GM21367 (cell line): ENCODE measurements around the gene CD1C.
"Not testable (repeated sequence)": the region's sequence is repeated elsewhere in the genome, so short reads cannot be mapped to it uniquely, and the experiment has no call there.

Experiments
- ATAC-seq: cut with Tn5 transposase; IDR thresholded peaks from one replicate; pipeline ENCODE4 v1.9.1; 2021; ENCODE audit not compliant: unreplicated experiment

The CD1C gene

DNA sequence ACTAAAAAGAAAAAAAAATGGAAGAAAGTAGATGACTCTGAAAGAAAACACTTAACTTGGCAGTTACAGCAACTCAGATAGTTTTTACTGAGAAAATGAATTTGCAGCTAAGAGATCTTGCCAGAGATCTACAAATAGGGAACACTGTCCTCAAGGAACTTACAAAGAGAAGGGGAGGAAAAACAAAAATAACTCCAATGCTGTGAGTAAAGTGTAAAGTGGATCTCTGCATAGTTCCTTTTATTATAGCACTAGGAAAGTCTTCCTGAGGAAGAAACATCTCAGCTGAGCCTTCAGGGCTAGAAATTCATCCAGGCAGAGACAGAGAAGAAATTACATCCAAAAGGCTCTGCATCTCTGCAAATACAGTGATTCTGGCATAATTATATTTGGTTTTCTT lies 37.8 kb downstream of the CD1C start:
- no peak for ATAC-seq

DNA sequence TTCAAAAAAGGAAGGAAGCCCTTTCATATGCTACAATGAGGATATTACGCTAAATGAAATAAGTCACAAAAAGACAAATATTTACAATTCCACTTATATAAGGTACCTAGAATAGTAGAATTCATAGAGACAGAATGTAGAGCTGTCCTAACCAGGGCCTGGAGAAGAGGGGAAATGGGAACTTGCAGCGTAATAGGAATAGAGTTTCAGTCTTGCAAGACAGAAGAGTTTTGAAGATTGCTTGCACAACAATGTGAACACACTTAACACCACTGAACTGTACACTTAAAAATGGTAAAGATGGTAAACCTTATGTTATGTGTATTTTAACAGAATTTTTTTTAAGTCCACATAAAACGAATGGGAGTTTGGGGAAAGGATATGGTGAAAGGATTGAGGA lies 38.7 kb downstream of the CD1C start:
- no peak for ATAC-seq

DNA sequence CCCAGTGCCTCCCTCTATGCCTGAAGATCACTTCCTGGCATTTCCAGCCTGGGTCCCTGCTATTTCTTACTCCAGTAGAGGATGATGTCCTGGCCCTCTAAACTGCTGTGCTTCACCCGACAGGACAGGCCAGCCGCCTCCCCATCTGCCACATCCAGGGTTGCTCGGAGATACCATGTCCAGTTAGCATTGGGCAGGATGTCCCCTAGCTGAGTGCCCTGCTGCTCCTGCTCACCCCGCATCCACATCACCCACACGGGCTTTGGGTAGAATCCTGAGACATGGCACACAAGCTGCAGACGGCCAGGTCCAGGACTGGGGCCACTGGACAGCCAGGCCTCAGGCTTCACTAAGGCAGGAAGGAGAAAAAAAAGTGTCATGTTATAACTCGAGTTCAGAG lies 39.6 kb downstream of the CD1C start:
- ATAC-seq = no peak

DNA sequence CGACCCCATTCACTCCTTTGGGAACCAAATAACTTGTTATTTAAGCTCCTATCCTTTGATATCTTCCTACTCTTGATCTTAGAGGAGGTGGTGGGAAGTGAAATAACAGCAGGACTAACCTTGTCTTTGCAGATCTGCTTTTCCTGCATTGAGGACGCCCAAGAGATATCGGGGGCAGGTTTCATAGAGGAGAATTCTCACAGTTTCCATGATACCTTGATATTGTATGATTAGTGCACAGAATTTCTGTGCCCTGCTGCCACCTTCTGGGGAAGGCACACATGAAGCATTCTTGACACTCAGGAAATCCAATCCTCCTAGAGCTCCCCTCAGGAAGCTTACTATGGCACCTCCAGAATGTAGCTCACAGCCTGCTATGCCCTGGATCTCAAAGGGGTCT lies 40.0 kb downstream of the CD1C start:
- ATAC-seq = no peak

DNA sequence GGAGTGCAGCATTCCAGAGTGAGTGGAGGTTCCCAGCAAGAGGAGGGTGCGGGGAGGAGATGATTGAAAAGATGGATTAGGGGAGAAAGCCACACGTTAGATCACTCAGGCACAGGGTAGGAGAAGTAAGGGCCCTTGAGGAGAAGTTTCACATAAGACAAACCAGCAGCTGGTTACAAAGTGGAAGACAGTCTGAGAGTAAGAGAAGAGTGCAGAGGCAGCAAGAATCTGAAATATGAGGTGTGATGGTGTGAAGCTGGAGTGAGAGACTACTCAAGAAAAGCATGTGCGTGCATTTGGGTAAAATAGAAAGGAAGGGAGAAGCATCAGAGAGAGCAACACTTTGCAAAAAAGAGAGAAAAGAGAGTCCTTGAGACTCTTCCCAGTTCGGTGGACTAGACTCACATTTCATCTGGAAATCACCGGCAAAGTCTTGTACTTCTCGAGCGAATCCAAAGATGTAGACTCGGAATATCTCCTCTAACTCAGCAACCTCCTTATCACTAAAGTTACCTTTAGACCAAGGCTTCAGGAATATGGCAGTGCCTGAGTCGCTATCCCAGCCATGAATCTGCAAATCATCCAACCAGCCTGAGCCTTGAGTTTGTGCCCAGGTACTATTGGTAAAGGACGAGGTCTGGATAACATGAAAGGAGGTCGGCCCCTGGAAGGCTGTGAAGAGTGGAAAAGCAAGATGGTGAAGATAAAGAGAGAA lies 40.8 kb downstream of the CD1C start:
- no peak for ATAC-seq

DNA sequence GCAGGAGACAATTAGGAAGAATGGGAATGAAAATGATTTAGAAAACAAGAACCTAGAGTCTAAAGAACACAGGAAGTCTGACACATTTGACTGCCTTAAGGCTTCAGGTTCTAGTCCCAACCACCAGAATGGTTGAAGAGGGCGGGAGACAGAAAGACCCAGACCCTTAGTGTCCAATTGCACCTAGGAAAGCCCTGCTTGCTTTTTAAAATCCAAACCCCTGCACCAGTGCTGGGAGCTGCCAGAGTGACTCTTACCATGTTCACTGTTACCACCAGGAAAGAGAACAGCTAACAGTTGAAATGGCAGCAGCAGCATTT lies 41.3 kb downstream of the CD1C start:
- no peak for ATAC-seq

DNA sequence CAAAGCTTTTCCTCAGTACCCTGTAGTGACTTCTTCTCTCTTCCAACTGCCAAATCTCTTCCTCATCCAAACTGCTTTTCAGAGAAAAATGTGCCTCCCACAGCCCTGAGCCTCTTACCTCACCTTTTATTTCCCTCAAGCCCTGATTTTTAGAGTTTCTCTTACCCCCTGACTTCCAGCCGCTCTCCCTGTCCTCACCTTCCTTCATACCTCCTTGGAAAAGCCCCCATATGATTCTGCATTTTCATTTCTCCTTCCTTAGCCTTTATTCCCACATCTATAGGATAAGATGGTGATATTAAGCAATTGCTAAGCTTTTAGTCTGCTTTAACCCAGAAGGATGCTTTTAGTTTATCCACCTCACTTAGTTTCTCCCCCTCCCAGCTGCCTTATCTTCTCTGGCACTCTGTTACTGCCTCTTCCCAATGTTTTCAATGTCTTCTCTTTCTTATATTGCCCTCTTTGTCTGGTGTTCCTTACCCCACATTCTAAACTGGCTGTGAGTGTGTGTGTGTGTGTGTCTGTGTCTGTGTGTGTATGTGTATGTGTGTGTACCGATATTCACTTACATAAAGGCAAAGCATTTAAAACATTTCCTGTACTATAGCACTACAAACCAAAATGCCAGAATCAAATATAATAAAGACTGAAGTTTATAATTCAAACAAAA lies 41.9 kb downstream of the CD1C start, which contains the start of gene CD1B:
Gene CD1B, minus strand, starts transcription at position 51 of the 670 bp plus-strand sequence. CDS start 108 bp downstream, outside the sequence.
- ATAC-seq = no peak

DNA sequence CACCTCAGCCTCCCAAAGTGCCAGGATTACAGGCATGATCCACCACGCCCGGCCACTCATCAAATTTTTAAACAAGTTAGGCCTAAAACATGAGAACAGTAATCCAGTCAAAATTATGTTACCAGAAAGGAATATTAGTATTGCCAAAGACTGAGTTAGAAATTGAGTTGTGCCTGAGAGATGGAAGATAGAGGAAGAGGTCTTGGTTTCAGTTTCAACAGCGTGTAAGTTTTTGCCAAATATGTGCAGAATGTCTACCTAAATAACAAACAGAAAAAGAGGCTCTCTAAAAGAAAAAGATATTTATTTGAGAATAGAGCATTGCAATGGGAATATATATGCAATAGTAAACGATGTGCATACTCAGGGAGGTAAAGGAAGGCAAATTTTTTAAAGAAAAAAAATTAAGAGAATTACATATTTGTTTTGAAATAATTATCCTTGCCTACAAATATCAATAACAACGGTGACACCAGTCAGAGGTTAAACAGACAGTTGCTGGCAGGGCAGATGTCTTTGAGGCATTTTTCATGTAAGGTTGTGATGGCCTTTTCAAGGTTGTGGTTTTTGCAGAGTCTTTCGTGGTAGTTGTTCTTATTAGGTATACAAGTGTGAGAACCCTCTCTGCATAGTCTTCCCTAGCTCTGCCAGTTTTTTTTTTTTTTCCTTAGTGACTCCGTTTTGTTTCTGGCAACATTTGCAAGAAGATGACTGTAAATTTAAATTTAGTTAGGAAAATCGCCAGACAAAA lies 43.9 kb downstream of the CD1C start:
- ATAC-seq = no peak

DNA sequence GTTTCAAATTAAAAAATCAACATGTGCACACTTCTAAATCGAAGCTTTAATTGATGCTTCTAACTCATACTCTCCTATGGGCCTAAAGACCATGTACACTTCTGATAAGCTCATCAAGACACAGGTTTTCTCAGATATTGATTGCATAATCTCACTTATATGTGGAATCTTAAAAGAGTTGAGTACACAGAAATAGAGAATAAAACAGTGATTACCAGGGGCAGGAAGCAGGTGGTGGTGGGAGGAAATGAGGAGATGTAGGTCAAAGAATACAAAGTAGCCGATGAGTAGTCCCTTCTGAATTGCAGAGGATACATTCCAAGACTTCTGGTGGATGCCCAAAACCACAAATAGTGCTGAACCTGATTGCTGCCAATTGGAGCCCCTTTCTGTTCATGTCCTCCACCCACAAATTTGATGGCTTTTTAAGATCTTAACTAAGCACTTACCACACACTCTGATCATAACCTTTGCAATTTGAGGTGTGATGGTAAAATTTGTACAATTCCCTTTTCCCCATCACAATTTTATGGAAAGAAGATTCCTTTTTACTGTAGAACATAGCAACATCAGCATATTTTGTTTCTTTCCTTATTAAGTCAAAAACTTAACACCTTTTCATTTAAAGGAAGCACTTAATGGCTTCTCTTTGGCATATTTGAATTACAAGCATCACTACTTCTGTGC lies 44.9 kb downstream of the CD1C start:
- ATAC-seq = no peak

DNA sequence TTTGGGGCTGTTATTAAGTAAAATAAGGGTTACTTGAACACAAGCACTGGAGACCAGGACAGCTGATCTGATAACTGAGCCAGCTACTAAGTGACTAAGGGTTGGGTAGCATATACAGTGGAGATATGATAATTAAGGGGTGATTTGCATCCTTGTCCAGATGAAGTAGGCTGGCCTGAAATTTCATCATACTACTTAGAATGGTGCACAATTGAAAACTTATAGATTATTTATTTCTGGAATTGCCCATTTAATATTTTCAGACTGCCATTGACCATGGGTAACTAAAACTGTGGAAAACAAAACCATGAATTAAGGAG lies 45.5 kb downstream of the CD1C start:
- no peak for ATAC-seq

DNA sequence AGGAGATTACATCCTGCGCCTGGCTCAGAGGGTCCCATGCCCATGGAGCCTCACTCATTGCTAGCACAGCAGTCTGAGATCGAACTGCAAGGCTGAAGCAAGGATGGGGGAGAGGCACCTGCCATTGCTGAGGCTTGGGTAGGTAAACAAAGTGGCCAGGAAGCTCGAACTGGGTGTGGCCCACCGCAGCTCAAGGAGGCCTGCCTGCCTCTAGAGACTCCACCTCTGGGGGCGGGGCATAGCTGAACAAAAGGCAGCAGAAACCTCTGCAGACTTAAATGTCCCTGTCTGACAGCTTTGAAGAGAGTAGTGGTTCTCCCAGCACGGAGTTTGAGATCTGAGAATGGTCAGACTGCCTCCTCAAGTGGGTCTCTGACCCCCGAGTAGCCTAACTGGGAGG lies 46.7 kb downstream of the CD1C start:
- ATAC-seq = not testable (repeated sequence)
